ENCODE data around the gene IFNB1. TPM values are rescaled to one million over a fixed set of nuclear protein-coding genes. Genes with fewer than 3 reads are reported as not detected.

Gene IFNB1
- total RNA-seq = under 0.01 TPM in 1 of 2 replicates, not detected in the other

DNA sequence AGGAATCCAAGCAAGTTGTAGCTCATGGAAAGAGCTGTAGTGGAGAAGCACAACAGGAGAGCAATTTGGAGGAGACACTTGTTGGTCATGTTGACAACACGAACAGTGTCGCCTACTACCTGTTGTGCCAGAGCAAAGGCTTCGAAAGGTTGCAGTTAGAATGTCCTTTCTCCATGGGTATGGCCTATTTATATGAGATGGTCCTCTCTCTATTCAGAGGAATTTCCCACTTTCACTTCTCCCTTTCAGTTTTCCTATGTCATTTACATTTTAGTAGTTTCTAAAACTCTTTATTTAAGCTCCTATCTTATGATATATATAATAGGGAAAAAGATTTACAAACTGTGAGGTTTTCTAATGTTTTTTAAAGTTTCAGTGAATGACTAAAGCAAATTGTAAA, at the start of gene IFNB1:
TSS of gene IFNB1 (minus strand) at position 162 of the 400 bp plus-strand sequence. CDS start at position 89, 73 bp downstream.

DNA sequence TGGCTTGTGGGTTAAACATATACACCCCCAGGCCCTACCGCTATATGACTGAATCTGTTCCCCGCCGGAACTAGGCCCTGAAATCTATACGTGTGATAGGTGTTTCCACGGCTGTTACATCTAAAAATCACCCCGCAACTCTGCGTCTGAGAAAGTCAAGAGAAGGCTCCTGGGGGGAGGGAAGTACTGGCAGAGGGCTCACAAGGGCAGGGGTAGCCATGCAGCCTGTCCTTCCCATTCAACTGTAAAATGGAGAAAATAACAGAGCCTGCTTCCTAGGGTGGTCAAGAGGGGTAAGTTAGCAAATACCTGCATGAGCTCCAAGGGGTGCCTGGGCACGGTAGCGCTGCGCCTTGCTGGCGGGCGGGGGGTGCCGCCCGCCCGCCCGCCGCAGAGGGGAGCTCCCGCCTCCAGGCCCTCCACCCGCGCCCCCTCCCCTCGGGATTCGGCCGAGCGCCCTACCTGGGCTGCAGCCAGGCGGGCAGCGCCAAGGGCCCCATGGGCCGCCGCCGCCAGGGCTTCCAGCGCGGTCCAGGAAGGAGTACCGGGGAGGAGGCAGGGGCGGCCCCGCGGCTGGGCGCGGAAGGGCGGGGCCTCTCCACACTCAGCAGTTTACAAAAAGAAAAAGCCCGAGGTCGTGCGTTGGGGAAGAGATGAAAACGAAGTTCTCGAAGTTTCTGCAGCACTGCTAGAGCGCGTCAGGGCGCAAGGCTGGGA, 46.5 kb downstream of the IFNB1 start, which contains the start of gene HACD4:
TSS of gene HACD4 (minus strand) at position 550 of the 717 bp plus-strand sequence. CDS start at position 500, 50 bp downstream.

Other genes with a start within 250 kb of the IFNB1 start
- gene HACD4, start 46.3 kb downstream of the IFNB1 start, total RNA-seq = 1.7 and 7.9 TPM in 2 replicates
- gene IFNW1, start 63.9 kb upstream of the IFNB1 start, total RNA-seq = not detected in 2 replicates
- gene IFNA21, start 88.7 kb upstream of the IFNB1 start, total RNA-seq = not detected in 2 replicates
- not detected in 2 replicates for gene IFNA4, start 109.6 kb upstream of the IFNB1 start, total RNA-seq
- not detected in 2 replicates for gene IFNA7, start 124.3 kb upstream of the IFNB1 start, total RNA-seq
- not detected in 2 replicates for gene IFNA10, start 129.2 kb upstream of the IFNB1 start, total RNA-seq
- gene IFNA16, start 139.4 kb upstream of the IFNB1 start, total RNA-seq = not detected in 2 replicates
- not detected in 2 replicates for gene IFNA17, start 150.3 kb upstream of the IFNB1 start, total RNA-seq
- not detected in 2 replicates for gene IFNA14, start 162.1 kb upstream of the IFNB1 start, total RNA-seq
- not detected in 2 replicates for gene IFNA5, start 227.4 kb upstream of the IFNB1 start, total RNA-seq